ENCODE results near the gene RYR2. TPM values are rescaled to one million over a fixed set of nuclear protein-coding genes. Genes with fewer than 3 reads are reported as not detected.

RYR2 gene
- total RNA-seq, 1 donor, result not detected

GRCh38 chr1:237677979-237678378 lies 636.0 kb downstream of the RYR2 start:
- H3K4me3 ChIP-seq (ENCODE audit: low read depth, low read length), result no peak overlapping the region
- DNase-seq (ENCODE audit: low read depth), result no peak
- TF ChIP-seq, protein P1, sequence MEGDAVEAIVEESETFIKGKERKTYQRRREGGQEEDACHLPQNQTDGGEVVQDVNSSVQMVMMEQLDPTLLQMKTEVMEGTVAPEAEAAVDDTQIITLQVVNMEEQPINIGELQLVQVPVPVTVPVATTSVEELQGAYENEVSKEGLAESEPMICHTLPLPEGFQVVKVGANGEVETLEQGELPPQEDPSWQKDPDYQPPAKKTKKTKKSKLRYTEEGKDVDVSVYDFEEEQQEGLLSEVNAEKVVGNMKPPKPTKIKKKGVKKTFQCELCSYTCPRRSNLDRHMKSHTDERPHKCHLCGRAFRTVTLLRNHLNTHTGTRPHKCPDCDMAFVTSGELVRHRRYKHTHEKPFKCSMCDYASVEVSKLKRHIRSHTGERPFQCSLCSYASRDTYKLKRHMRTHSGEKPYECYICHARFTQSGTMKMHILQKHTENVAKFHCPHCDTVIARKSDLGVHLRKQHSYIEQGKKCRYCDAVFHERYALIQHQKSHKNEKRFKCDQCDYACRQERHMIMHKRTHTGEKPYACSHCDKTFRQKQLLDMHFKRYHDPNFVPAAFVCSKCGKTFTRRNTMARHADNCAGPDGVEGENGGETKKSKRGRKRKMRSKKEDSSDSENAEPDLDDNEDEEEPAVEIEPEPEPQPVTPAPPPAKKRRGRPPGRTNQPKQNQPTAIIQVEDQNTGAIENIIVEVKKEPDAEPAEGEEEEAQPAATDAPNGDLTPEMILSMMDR (IDR thresholded peaks at IDR 0.05; ENCODE audit: insufficient read depth, low read length), result no peak

GRCh38 chr1:237679687-237680086 lies 637.7 kb downstream of the RYR2 start:
- H3K4me3 ChIP-seq (ENCODE audit: low read depth, low read length), result no peak overlapping the region

GRCh38 chr1:237681210-237681609 lies 639.2 kb downstream of the RYR2 start:
- no peak overlapping the region for H3K4me3 ChIP-seq (ENCODE audit: low read depth, low read length)
- DNase-seq (ENCODE audit: low read depth), result no peak
- TF ChIP-seq, protein P1 (IDR thresholded peaks at IDR 0.05; ENCODE audit: insufficient read depth, low read length), result no peak

More at GRCh38 chr1:237679687-237680086, 637.7 kb downstream of the RYR2 start:
- no peak for DNase-seq (ENCODE audit: low read depth)
- TF ChIP-seq, protein P1 (IDR thresholded peaks at IDR 0.05; ENCODE audit: insufficient read depth, low read length), result no peak

GRCh38 chr1:237684236-237684635 lies 642.3 kb downstream of the RYR2 start:
- no peak for DNase-seq (ENCODE audit: low read depth)
- H3K4me3 ChIP-seq (ENCODE audit: low read depth, low read length), result no peak overlapping the region
- TF ChIP-seq, protein P1 (IDR thresholded peaks at IDR 0.05; ENCODE audit: insufficient read depth, low read length), result no peak

DNA sequence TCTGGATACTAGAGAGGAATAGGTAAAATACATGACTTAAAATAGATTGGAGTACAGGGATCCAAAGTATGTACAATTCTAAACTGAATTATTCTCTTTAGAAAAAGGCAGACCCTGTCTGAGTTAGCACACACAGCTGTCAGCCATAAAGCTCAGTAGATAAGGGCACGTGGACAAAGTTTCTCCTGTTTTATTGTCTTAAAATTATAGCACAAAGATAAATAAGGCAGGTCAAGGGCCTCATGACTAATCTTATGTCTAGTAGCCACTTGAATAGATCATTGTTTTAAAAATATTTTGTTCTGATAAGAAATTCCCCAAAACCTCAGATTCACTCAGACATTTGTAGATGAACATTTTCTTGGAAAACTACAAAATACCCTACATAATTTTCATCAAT lies 643.6 kb downstream of the RYR2 start:
- no peak overlapping the region for H3K4me3 ChIP-seq (ENCODE audit: low read depth, low read length)
- no peak for DNase-seq (ENCODE audit: low read depth)
- TF ChIP-seq, protein P1 (IDR thresholded peaks at IDR 0.05; ENCODE audit: insufficient read depth, low read length), result no peak

GRCh38 chr1:237687804-237688203 lies 645.8 kb downstream of the RYR2 start:
- DNase-seq (ENCODE audit: low read depth), result no peak

More at GRCh38 chr1:237687804-237688203, 645.8 kb downstream of the RYR2 start:
- TF ChIP-seq, protein P1 (IDR thresholded peaks at IDR 0.05; ENCODE audit: insufficient read depth, low read length), result no peak
- no peak overlapping the region for H3K4me3 ChIP-seq (ENCODE audit: low read depth, low read length)

Measured in fibroblast of the aortic adventitia (primary cell).